ENCODE data around the gene CYP4F11. TPM values are rescaled to one million over a fixed set of nuclear protein-coding genes. Genes with fewer than 3 reads are reported as not detected.

Gene CYP4F11
- polyA plus RNA-seq, 1 donor from 2014 or later, result not detected

GRCh38 chr19:15937771-15938170, 3.4 kb upstream of the CYP4F11 start:
- H3K4me2 ChIP-seq (ENCODE audit: low read length), result no peak overlapping the region
- H3K9me3 ChIP-seq (ENCODE audit: low read length), result peaks cover 8% of the 10 kb centered on the region
- no peaks in the 10 kb centered on the region for H3K27me3 ChIP-seq (ENCODE audit: insufficient read depth, low read depth, low read length)
- no peak overlapping the region for H2AFZ ChIP-seq (ENCODE audit: low read depth, low read length)
- H3K27ac ChIP-seq (ENCODE audit: low read length), result no peak overlapping the region
- no peaks in the 10 kb centered on the region for H3K79me2 ChIP-seq (replicated peaks; ENCODE audit: insufficient read depth, low read length)
- no peak for TF ChIP-seq EP300 (conservative IDR thresholded peaks at IDR 0.05; ENCODE audit: poor library complexity, severe bottlenecking)
- TF ChIP-seq SMC3 (conservative IDR thresholded peaks at IDR 0.05; ENCODE audit: poor library complexity), result no peak
- no peaks in the 10 kb centered on the region for H3K36me3 ChIP-seq (ENCODE audit: insufficient read depth, low read length)
- H3K9ac ChIP-seq (ENCODE audit: low read length), result no peak overlapping the region
- no peaks in the 10 kb centered on the region for H4K20me1 ChIP-seq (ENCODE audit: insufficient read depth)
- no peak overlapping the region for H3K4me3 ChIP-seq (ENCODE audit: low read length)
- H3F3A ChIP-seq (ENCODE audit: insufficient read depth, low read length, poor library complexity, severe bottlenecking), result no peaks in the 10 kb centered on the region
- no peaks in the 10 kb centered on the region for H3K9me2 ChIP-seq (ENCODE audit: insufficient read depth, low read length)

GRCh38 chr19:15936950-15937349, 2.6 kb upstream of the CYP4F11 start:
- Histone ChIP-seq H3K36me3 (ENCODE audit: insufficient read depth, low read length) (no peaks in the 10 kb centered on the region), H3K9me2 (ENCODE audit: insufficient read depth, low read length) (no peaks in the 10 kb centered on the region), H3K9ac (ENCODE audit: low read length) (no peak overlapping the region), H3K4me3 (ENCODE audit: low read length) (no peak overlapping the region), H3K27ac (ENCODE audit: low read length) (no peak overlapping the region), H3K27me3 (ENCODE audit: insufficient read depth, low read depth, low read length) (no peaks in the 10 kb centered on the region), H3K4me2 (ENCODE audit: low read length) (no peak overlapping the region), H2AFZ (ENCODE audit: low read depth, low read length) (no peak overlapping the region), H3F3A (ENCODE audit: insufficient read depth, low read length, poor library complexity, severe bottlenecking) (no peaks in the 10 kb centered on the region), H3K9me3 (ENCODE audit: low read length) (peaks cover 8% of the 10 kb centered on the region), H3K79me2 (replicated peaks; ENCODE audit: insufficient read depth, low read length) (no peaks in the 10 kb centered on the region), H4K20me1 (ENCODE audit: insufficient read depth) (no peaks in the 10 kb centered on the region)
- TF ChIP-seq TAF1 (IDR thresholded peaks at IDR 0.05; ENCODE audit: low read depth) (no peak), EP300 (conservative IDR thresholded peaks at IDR 0.05; ENCODE audit: poor library complexity, severe bottlenecking) (no peak), EZH2 (IDR thresholded peaks at IDR 0.05; ENCODE audit: borderline replicate concordance, insufficient read depth, low read length, poor library complexity, severe bottlenecking) (no peak), REST (IDR thresholded peaks at IDR 0.05; ENCODE audit: borderline replicate concordance) (no peak), POLR2AphosphoS5 (IDR thresholded peaks at IDR 0.05) (no peak), RAD21 (conservative IDR thresholded peaks at IDR 0.05) (no peak), MXI1 (conservative IDR thresholded peaks at IDR 0.05; ENCODE audit: poor library complexity, severe bottlenecking) (no peak), CTCF (IDR thresholded peaks at IDR 0.05; ENCODE audit: poor library complexity, severe bottlenecking) (no peak), SMC3 (conservative IDR thresholded peaks at IDR 0.05; ENCODE audit: poor library complexity) (no peak)

- H3K79me2 ChIP-seq (replicated peaks; ENCODE audit: insufficient read depth, low read length), result no peaks in the 10 kb centered on the region
- H3K9ac ChIP-seq (ENCODE audit: low read length), result no peak overlapping the region
- H3K4me2 ChIP-seq (ENCODE audit: low read length), result no peak overlapping the region
- H3F3A ChIP-seq (ENCODE audit: insufficient read depth, low read length, poor library complexity, severe bottlenecking), result no peaks in the 10 kb centered on the region
- H3K4me3 ChIP-seq (ENCODE audit: low read length), result no peak overlapping the region
- no peaks in the 10 kb centered on the region for H4K20me1 ChIP-seq (ENCODE audit: insufficient read depth)
- H3K9me2 ChIP-seq (ENCODE audit: insufficient read depth, low read length), result no peaks in the 10 kb centered on the region
- H3K27ac ChIP-seq (ENCODE audit: low read length), result no peak overlapping the region
- H3K9me3 ChIP-seq (ENCODE audit: low read length), result peaks cover 8% of the 10 kb centered on the region
- no peak overlapping the region for H2AFZ ChIP-seq (ENCODE audit: low read depth, low read length)
- no peak for TF ChIP-seq MXI1 (conservative IDR thresholded peaks at IDR 0.05; ENCODE audit: poor library complexity, severe bottlenecking)
- TF ChIP-seq CTCF (IDR thresholded peaks at IDR 0.05; ENCODE audit: poor library complexity, severe bottlenecking), result no peak
- TF ChIP-seq TAF1 (IDR thresholded peaks at IDR 0.05; ENCODE audit: low read depth), result no peak
- TF ChIP-seq REST (IDR thresholded peaks at IDR 0.05; ENCODE audit: borderline replicate concordance), result no peak
- no peak for TF ChIP-seq SMC3 (conservative IDR thresholded peaks at IDR 0.05; ENCODE audit: poor library complexity)
- TF ChIP-seq RAD21 (conservative IDR thresholded peaks at IDR 0.05), result no peak
- no peak for TF ChIP-seq EZH2 (IDR thresholded peaks at IDR 0.05; ENCODE audit: borderline replicate concordance, insufficient read depth, low read length, poor library complexity, severe bottlenecking)
- no peak for TF ChIP-seq EP300 (conservative IDR thresholded peaks at IDR 0.05; ENCODE audit: poor library complexity, severe bottlenecking)
- TF ChIP-seq POLR2AphosphoS5 (IDR thresholded peaks at IDR 0.05), result no peak
- H3K36me3 ChIP-seq (ENCODE audit: insufficient read depth, low read length), result no peaks in the 10 kb centered on the region
- no peaks in the 10 kb centered on the region for H3K27me3 ChIP-seq (ENCODE audit: insufficient read depth, low read depth, low read length)
Measured at GRCh38 chr19:15936173-15936572, 1.8 kb upstream of the CYP4F11 start.

All from neural cell (in vitro differentiated cells).